CD4-positive, alpha-beta T cell treated with Interleukin-6 for 4 hours (primary cell): ENCODE measurements around the gene IL36G.

ENCODE experiments used
- DNase-seq: peaks from one replicate; pipeline ENCODE4 v3.0.0-alpha.2; 2020; ENCODE audit warnings: mixed read lengths

Gene IL36G

GRCh38 chr2:112973156-112973555, 4.7 kb upstream of the IL36G start:
- DNase-seq = no peak

GRCh38 chr2:112979731-112980130, 1.9 kb downstream of the IL36G start:
- no peak for DNase-seq

- no peak for DNase-seq
Measured at GRCh38 chr2:112980537-112980936, 2.7 kb downstream of the IL36G start.

- DNase-seq = peak; percentile 53
Measured at GRCh38 chr2:112985090-112985489, 7.3 kb downstream of the IL36G start.

GRCh38 chr2:112989611-112990010, 11.8 kb downstream of the IL36G start:
- DNase-seq = no peak

GRCh38 chr2:112993831-112994230, 16.0 kb downstream of the IL36G start:
- no peak for DNase-seq

- no peak for DNase-seq
Measured at GRCh38 chr2:112994648-112995047, 16.8 kb downstream of the IL36G start.

- peak; percentile 64 for DNase-seq
Measured at GRCh38 chr2:112995346-112995920, 17.6 kb downstream of the IL36G start.

- peak; percentile 83 for DNase-seq
Measured at GRCh38 chr2:112996635-112997034, 18.8 kb downstream of the IL36G start.

GRCh38 chr2:112997151-112997550, 19.3 kb downstream of the IL36G start:
- no peak for DNase-seq

GRCh38 chr2:113000436-113000835, 22.6 kb downstream of the IL36G start:
- no peak for DNase-seq

GRCh38 chr2:113002677-113003076, 24.9 kb downstream of the IL36G start:
- DNase-seq = no peak

GRCh38 chr2:113005030-113005509, 27.3 kb downstream of the IL36G start, which contains the start of gene IL36A:
TSS of gene IL36A (plus strand) at chr2:113005459. CDS start at chr2:113005872, 413 bp downstream.
- no peak for DNase-seq

GRCh38 chr2:113007250-113007649, 29.4 kb downstream of the IL36G start:
- DNase-seq = no peak

- no peak for DNase-seq
Measured at GRCh38 chr2:113009622-113010021, 31.8 kb downstream of the IL36G start.

GRCh38 chr2:113010088-113010487, 32.3 kb downstream of the IL36G start:
- no peak for DNase-seq

- DNase-seq = no peak
Measured at GRCh38 chr2:113011108-113011507, 33.3 kb downstream of the IL36G start.

- no peak for DNase-seq
Measured at GRCh38 chr2:113012436-113013335, 34.9 kb downstream of the IL36G start.

GRCh38 chr2:113013336-113013661, 35.5 kb downstream of the IL36G start:
- no peak for DNase-seq

- no peak for DNase-seq
Measured at GRCh38 chr2:113014067-113014466, 36.3 kb downstream of the IL36G start.

GRCh38 chr2:113015042-113015441, 37.2 kb downstream of the IL36G start:
- no peak for DNase-seq

GRCh38 chr2:113015655-113016054, 37.8 kb downstream of the IL36G start:
- no peak for DNase-seq

GRCh38 chr2:113018509-113018908, 40.7 kb downstream of the IL36G start:
- no peak for DNase-seq

- no peak for DNase-seq
Measured at GRCh38 chr2:113021312-113021711, 43.5 kb downstream of the IL36G start.
